CD4-positive, alpha-beta memory T cell (primary cell): ENCODE measurements around the gene FBXO31. TPM values are rescaled to one million over a fixed set of nuclear protein-coding genes. Genes with fewer than 3 reads are reported as not detected.

Experiments
- CTCF ChIA-PET: fragments of 350-600 bp; sonication (Branson Sonifier 250); formaldehyde crosslinking; loops from one replicate; lab custom pipeline; 2021; ENCODE audit warnings: inconsistent platforms; ENCODE audit not compliant: partially characterized antibody; lab: Charles Lee
- POLR2A ChIA-PET: fragments of 350-600 bp; sonication (Branson Sonifier 250); formaldehyde crosslinking; loops from one replicate; lab custom pipeline; 2021; ENCODE audit not compliant: partially characterized antibody; lab: Charles Lee
- DNase-seq, 5 donors: peaks; one replicate each; pipeline versions ENCODE4 v3.0.0 to v3.0.0-alpha.2; 2020 to 2022; ENCODE audit warnings: mixed read lengths in 1 of 5
- H3K27ac ChIP-seq: one replicate; pipeline ENCODE4 v1.7.0; 2013; ENCODE audit warnings: low read depth, low read length
- H3K27me3 ChIP-seq: 2 replicates; pipeline ENCODE4 v1.7.0; 2013; ENCODE audit warnings: mild to moderate bottlenecking, low read length, moderate library complexity; ENCODE audit not compliant: insufficient read depth
- H3K36me3 ChIP-seq: 2 replicates; pipeline ENCODE4 v1.7.0; 2013; ENCODE audit warnings: mild to moderate bottlenecking, low read length, moderate library complexity; ENCODE audit not compliant: insufficient read depth
- H3K4me1 ChIP-seq: 2 replicates; pipeline ENCODE4 v1.7.0; 2013; ENCODE audit warnings: mild to moderate bottlenecking, low read length, moderate library complexity; ENCODE audit not compliant: insufficient read depth
- H3K4me3 ChIP-seq, 2 donors: one replicate each; pipeline ENCODE4 v1.7.0; 2013; ENCODE audit warnings: low read length in 2 of 2, mild to moderate bottlenecking in 1 of 2
- H3K9me3 ChIP-seq, 2 donors: one replicate each; pipeline ENCODE4 v1.7.0; 2013; ENCODE audit warnings: low read length in 2 of 2, control low read depth in 1 of 2; ENCODE audit not compliant: control insufficient read depth in 1 of 2
- H3K27ac Mint-ChIP-seq, 7 donors: one replicate each; pipeline ENCODE4 v1.8.0; 2020 to 2021; ENCODE audit warnings: mixed read lengths in 7 of 7, mild to moderate bottlenecking in 6 of 7, inconsistent platforms in 3 of 7, moderate library complexity in 3 of 7
- H3K27me3 Mint-ChIP-seq, 2 donors: one replicate each; pipeline ENCODE4 v1.8.0; 2020 to 2021; ENCODE audit warnings: mixed read lengths in 2 of 2
- H3K36me3 Mint-ChIP-seq, 2 donors: one replicate each; pipeline ENCODE4 v1.8.0; 2020 to 2021; ENCODE audit warnings: mixed read lengths in 2 of 2, inconsistent platforms in 1 of 2, mild to moderate bottlenecking in 1 of 2
- H3K4me1 Mint-ChIP-seq, 4 donors: one replicate each; pipeline ENCODE4 v1.8.0; 2020 to 2021; ENCODE audit warnings: mixed read lengths in 4 of 4, mild to moderate bottlenecking in 1 of 4
- H3K4me3 Mint-ChIP-seq, 8 donors: one replicate each; pipeline ENCODE4 v1.8.0; 2020 to 2021; ENCODE audit warnings: mixed read lengths in 8 of 8, mild to moderate bottlenecking in 7 of 8, moderate library complexity in 6 of 8, inconsistent platforms in 3 of 8
- H3K9me3 Mint-ChIP-seq, 8 donors: one replicate each; pipeline ENCODE4 v1.8.0; 2020 to 2021; ENCODE audit warnings: mixed read lengths in 8 of 8, mild to moderate bottlenecking in 5 of 8, inconsistent platforms in 3 of 8, moderate library complexity in 1 of 8
- intact Hi-C: fragments of 100-400 bp; cut with micrococcal nuclease; formaldehyde crosslinking; loops from one replicate; pipeline ENCODE4 v1.15.1; 2023
- polyA plus RNA-seq, 2 donors: library from polyadenylated mRNA; unstranded; fragments of 300-500 nt; fragmentation: Illumina TruSeq; gene quantifications; one replicate each; pipeline ENCODE4 v1.2.3, GENCODE V29; 2021
- total RNA-seq, 2 experiments: library from RNA; stranded (reverse); gene quantifications; one replicate each; pipeline ENCODE4 v1.2.3, GENCODE V29; 2021

The FBXO31 gene
- total and polyA plus RNA-seq, 4 experiments from 2014 or later, result 22.9 to 44.6 (median 34.5) TPM

- Histone ChIP-seq H3K4me3 (no peak overlapping the region), H3K9me3 (no peaks in the 10 kb centered on the region), H3K36me3 (peaks cover 23% of the 10 kb centered on the region), H3K4me1 (no peaks in the 10 kb centered on the region), H3K27ac (no peak overlapping the region), H3K27me3 (no peaks in the 10 kb centered on the region)
- Mint-ChIP-seq H3K27me3 (no peaks in the 10 kb centered on the region), H3K36me3 (peaks cover 26 to 43% of the 10 kb centered on the region in 2 donors), H3K27ac (no peak overlapping the region), H3K4me1 (peaks cover 3 to 8% (median 6%) of the 10 kb centered on the region in 4 donors), H3K9me3 (no peaks in the 10 kb centered on the region), H3K4me3 (no peak overlapping the region)
- POLR2A ChIA-PET, result no interaction called here
- no peak for DNase-seq
- intact Hi-C loops, result no loop called here
- CTCF ChIA-PET, result no interaction called here
Observed at GRCh38 chr16:87423429-87423828, 39.9 kb upstream of the FBXO31 start.

GRCh38 chr16:87422106-87422505 is 38.5 kb upstream of the FBXO31 start:
- Histone ChIP-seq H3K4me1 (no peaks in the 10 kb centered on the region), H3K9me3 (no peaks in the 10 kb centered on the region), H3K36me3 (peaks cover 26% of the 10 kb centered on the region), H3K27ac (no peak overlapping the region), H3K4me3 (no peak overlapping the region), H3K27me3 (no peaks in the 10 kb centered on the region)
- Mint-ChIP-seq H3K4me3 (no peak overlapping the region), H3K4me1 (peaks cover 3 to 8% (median 6%) of the 10 kb centered on the region in 4 donors), H3K36me3 (peaks cover 32 to 53% of the 10 kb centered on the region in 2 donors), H3K9me3 (no peaks in the 10 kb centered on the region), H3K27me3 (no peaks in the 10 kb centered on the region), H3K27ac (peak overlapping the region in 1 of 7 donors; percentile 64)
- DNase-seq, result no peak
- CTCF ChIA-PET, result no interaction called here
- intact Hi-C loops, result no loop called here
- POLR2A ChIA-PET, result no interaction called here

GRCh38 chr16:87421003-87421912 is 37.7 kb upstream of the FBXO31 start:
- Histone ChIP-seq H3K27ac (no peak overlapping the region), H3K9me3 (no peaks in the 10 kb centered on the region), H3K27me3 (no peaks in the 10 kb centered on the region), H3K36me3 (peaks cover 28% of the 10 kb centered on the region), H3K4me1 (no peaks in the 10 kb centered on the region), H3K4me3 (no peak overlapping the region)
- Mint-ChIP-seq H3K4me3 (no peak overlapping the region), H3K36me3 (peaks cover 32 to 56% of the 10 kb centered on the region in 2 donors), H3K27me3 (no peaks in the 10 kb centered on the region), H3K4me1 (peaks cover 1 to 6% (median 4%) of the 10 kb centered on the region in 4 donors), H3K27ac (no peak overlapping the region), H3K9me3 (no peaks in the 10 kb centered on the region)
- ChIA-PET CTCF (interaction anchor here (0.7 kb wide), 1 partner anchor 215 kb away, joined by 3 read pairs; no protein-coding TSS in a partner anchor), POLR2A (no interaction called here)
- DNase-seq, result no peak
- intact Hi-C loops, result no loop called here

GRCh38 chr16:87420026-87421002 is 36.7 kb upstream of the FBXO31 start:
- Mint-ChIP-seq H3K36me3 (peaks cover 32 to 54% of the 10 kb centered on the region in 2 donors), H3K4me1 (peaks cover 0 to 2% (median 0%) of the 10 kb centered on the region in 4 donors), H3K27ac (no peak overlapping the region), H3K4me3 (no peak overlapping the region), H3K9me3 (no peaks in the 10 kb centered on the region), H3K27me3 (no peaks in the 10 kb centered on the region)
- Histone ChIP-seq H3K4me3 (no peak overlapping the region), H3K4me1 (no peaks in the 10 kb centered on the region), H3K9me3 (no peaks in the 10 kb centered on the region), H3K27ac (no peak overlapping the region), H3K36me3 (peaks cover 30% of the 10 kb centered on the region), H3K27me3 (no peaks in the 10 kb centered on the region)
- POLR2A ChIA-PET, result no interaction called here
- DNase-seq, result no peak
- intact Hi-C loops, result no loop called here
- CTCF ChIA-PET, result interaction anchor here (0.7 kb wide), 1 partner anchor 216 kb away, joined by 3 read pairs; no protein-coding TSS in a partner anchor

GRCh38 chr16:87418644-87419043 is 35.1 kb upstream of the FBXO31 start:
- Histone ChIP-seq H3K4me3 (no peak overlapping the region), H3K4me1 (no peaks in the 10 kb centered on the region), H3K27me3 (no peaks in the 10 kb centered on the region), H3K36me3 (peaks cover 25% of the 10 kb centered on the region), H3K27ac (no peak overlapping the region), H3K9me3 (no peaks in the 10 kb centered on the region)
- H3K4me1 Mint-ChIP-seq, result no peaks in the 10 kb centered on the region
- CTCF ChIA-PET, result no interaction called here
- no peaks in the 10 kb centered on the region for H3K27me3 Mint-ChIP-seq
- H3K27ac Mint-ChIP-seq, result peak overlapping the region in 1 of 7 donors; percentile 41
- POLR2A ChIA-PET, result no interaction called here
- H3K9me3 Mint-ChIP-seq, result no peaks in the 10 kb centered on the region
- peaks cover 34 to 48% of the 10 kb centered on the region in 2 donors for H3K36me3 Mint-ChIP-seq
- H3K4me3 Mint-ChIP-seq, result no peak overlapping the region
- intact Hi-C loops, result no loop called here
- DNase-seq, result no peak

- CTCF ChIA-PET, result interaction anchor here (1.9 kb wide), 1 partner anchor 218 kb away, joined by 14 read pairs; no protein-coding TSS in a partner anchor
- no peaks in the 10 kb centered on the region for H3K9me3 Mint-ChIP-seq
- Histone ChIP-seq H3K4me1 (no peaks in the 10 kb centered on the region), H3K9me3 (no peaks in the 10 kb centered on the region), H3K27ac (no peak overlapping the region), H3K27me3 (no peaks in the 10 kb centered on the region), H3K4me3 (no peak overlapping the region), H3K36me3 (peaks cover 25% of the 10 kb centered on the region)
- H3K4me1 Mint-ChIP-seq, result no peaks in the 10 kb centered on the region
- intact Hi-C loops, result no loop called here
- DNase-seq, result no peak
- H3K36me3 Mint-ChIP-seq, result peaks cover 39 to 51% of the 10 kb centered on the region in 2 donors
- POLR2A ChIA-PET, result no interaction called here
- no peak overlapping the region for H3K4me3 Mint-ChIP-seq
- H3K27ac Mint-ChIP-seq, result peak overlapping the region in 1 of 7 donors; percentile 25
- H3K27me3 Mint-ChIP-seq, result no peaks in the 10 kb centered on the region
Observed at GRCh38 chr16:87418216-87418615, 34.6 kb upstream of the FBXO31 start.
